Measurements from ENCODE around the gene CADPS.

Gene CADPS

DNA sequence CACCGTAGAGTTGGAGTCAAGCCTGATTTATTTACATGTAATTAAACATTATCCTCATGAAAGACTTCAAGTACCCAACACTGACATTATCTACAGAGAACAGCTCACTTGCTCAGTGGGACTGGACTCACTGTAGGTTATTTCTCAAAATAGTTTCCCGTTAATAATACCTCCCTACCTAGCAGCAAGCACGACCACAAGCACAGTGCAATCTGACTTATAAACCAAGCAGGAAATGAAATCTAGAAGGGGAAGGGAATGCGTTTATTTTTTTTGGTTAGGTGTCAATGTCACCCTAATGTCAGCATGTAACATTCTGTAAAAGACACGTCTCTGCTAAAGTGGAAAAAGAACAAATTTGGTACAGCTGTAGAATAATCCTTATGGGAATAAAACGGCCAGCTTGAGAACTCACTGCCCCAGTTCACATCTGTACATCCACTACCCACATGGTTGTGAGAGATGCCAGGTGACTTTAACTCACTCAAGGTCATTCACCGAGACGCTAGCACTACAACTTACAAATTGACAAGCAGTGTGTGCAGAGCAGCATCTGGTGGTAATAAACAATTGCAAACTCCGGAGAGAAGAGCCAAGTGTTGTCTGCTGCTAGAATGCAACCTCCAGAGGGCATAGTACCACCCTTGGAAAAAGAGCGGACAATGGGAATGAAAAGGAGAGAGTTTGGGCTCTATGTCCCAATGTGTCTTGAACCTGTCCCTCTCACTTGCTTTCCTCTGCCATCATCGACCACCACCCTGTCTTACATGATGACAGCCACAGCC lies 242.5 kb downstream of the CADPS start:
- no peak for DNase-seq (ENCODE audit: low read depth)

DNA sequence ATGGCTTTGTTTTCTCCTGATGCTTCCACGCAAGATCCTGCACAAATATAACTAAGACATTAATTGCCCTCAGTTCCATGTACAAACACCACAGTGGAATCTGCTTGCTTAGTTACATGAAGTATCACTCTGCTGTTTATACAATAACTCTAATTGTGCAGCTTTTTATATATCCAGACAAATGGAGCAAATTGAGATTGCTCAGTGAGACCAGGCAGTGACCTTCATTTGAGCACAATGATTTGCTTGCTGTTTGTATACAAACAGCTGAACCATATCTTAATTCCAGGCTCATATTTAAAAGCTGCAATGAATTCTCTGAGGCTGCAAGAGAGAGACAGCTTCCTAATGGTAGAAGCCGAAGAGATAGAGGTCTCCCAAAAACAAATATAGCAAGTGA lies 243.7 kb downstream of the CADPS start:
- DNase-seq (ENCODE audit: low read depth): no peak

DNA sequence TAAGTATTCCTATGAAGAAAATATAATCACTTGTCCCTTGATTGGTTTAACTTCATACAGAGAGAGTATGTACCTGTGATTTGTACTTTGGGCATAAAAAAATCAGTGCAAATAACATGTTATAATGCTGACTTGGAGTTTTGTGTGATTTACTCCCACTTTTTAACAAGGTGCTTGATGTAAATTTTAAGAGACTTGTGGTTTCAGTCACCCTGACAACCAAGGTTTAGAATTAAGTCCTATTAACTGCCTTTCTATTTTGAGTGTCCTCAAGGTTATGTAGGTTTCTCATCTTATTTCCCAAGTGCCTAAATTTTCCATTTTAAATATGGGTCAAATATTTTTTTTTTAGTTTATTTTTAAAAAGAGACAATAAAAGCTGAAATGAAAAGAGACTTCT lies 244.6 kb downstream of the CADPS start:
- DNase-seq (ENCODE audit: low read depth): no peak

DNA sequence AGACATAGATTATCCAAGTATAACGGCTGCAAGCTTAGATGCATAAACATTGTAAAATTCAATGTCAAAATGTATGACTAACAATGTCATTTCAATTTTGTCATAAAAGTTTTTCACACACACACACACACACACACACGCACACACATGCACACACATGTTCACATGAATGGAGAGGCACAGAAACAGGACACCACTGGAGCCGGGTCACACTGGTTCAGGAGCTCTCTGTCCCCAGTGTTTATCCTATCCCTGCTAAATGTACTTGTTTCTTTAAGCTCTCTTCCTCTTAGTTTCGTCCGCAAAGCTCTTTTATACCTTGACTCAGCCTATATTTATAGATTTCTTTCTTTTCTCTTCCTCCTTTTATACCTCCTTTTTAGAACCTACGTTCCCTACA lies 249.9 kb downstream of the CADPS start:
- DNase-seq (ENCODE audit: low read depth): no peak

DNA sequence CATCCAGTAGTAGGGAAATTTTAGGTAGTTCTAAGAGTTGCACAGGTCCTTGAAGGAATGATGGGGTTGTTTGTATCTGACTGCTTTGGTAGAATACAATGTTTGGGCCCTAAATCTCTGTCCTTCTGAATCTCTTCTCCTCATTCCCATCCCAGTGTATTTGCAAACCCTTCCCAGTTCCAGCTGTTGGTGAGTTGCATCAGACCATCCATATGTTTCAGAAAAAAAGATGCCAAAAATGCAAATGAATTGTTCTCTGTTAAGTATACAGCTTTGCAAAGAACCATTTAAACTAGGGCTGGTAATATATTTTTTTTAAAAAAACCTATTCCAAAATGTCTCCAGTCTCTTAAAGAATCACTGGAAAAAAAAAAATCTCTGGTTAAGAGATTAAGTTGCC lies 251.0 kb downstream of the CADPS start:
- no peak for DNase-seq (ENCODE audit: low read depth)

DNA sequence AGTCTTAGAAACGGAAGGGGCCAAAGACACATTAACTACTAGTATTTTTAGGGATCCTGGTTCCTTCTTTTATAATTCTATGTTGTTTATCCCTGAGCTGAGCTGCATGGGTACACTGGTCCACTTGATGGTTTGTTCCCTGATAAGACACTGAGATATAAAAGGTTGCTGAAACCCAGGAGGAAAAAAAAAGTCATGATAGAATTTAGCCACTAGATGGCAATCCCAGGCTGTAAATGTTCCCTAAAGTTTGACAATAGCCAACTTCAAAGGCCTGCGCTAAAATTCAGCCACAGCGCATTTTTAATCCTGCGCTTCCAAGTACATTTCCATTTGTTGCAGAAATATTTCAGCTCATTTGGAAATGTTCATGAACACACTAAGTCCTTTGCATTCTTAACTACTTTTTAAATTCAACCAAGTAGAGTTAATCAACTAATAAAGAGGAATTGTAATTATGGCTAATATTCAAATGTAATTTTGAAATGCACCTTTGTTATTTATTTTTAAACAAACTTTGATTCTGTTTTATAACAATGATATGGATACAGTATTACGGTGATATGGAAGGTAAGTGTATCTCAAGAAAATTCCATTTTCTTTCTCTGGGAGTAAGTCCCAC lies 252.6 kb downstream of the CADPS start:
- no peak for DNase-seq (ENCODE audit: low read depth)

DNA sequence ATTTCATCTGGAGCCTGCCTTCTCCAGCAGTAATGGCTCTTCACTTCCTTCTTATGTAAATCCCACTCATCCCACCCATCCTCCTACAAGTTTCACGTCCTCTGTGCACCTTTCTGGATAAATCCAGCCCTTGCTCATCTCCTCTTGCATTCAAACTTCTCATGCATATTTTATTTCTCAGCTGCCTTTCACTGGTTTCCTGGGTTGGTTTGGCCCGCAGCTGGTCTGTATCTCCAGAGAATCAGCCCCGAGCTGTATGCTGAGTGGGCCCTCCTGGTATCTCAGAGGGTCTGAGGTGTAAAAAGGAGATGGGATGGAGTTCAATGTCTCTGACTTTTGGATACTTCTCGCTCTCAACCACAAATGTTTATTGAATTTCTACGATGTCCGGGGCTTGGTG lies 253.3 kb downstream of the CADPS start:
- DNase-seq (ENCODE audit: low read depth): no peak

DNA sequence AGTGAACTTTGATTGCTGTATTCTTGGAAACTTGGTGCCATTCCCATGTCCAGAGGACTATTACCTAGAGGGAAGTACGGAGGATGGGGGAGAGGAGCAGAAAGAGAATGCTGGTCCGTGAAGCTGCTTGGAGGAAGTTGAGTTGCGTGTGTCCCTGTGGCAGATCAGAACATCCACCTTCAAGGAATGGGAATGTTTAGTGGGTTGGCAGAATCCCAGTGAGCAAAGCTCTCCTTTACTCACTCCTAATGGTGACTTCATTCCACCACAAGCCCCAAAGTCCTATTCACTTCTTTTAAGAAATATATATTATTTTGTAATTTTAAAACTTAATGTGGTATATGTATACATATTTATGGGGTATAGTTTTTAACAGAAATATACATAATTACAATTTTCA lies 254.0 kb downstream of the CADPS start:
- no peak for DNase-seq (ENCODE audit: low read depth)

DNA sequence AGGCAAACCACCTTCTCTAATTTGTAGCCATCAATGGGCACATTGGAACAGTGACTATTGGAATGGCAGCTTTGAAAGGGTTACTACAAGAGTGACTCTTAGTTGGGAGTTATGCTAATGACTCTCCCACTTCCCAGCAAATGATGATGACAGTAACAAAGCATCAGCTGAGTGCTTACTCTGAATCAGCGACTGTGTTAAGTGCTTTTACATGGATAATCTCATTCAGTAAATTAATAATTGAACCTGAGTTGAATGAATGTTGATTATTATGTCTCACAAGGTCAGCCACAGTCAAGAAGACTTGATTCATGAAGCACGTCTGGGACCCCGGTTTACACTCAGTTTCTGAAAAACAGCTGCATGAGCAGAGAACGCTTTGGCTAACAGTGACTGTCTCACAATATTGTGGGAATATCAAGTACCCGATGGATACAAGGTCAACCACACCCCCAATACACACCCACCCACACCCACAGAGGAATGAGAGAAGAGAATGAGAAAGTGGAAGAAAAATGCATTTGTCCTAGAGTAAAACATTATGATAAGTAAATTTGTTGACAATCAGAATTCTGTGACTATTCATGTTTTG lies 259.9 kb downstream of the CADPS start:
- no peak for DNase-seq (ENCODE audit: low read depth)

DNA sequence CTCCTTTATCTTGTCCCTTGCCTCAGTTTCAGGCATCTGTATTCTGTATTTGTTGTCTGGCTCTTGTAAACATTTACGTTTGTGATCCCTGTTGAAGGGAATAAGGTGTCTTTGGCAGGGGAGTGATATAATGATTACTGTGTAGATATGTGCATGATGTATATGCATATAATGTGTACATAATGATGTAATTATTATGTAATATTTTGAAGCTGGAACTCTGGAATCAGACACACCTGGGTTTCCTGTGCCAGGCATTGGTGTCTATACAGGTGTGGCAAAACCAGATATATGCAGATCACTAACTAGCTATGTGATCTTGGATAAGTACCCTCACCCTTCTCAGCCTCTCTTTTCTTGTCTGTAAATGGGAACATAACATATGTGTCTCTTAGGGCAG lies 260.7 kb downstream of the CADPS start:
- DNase-seq (ENCODE audit: low read depth): no peak

DNA sequence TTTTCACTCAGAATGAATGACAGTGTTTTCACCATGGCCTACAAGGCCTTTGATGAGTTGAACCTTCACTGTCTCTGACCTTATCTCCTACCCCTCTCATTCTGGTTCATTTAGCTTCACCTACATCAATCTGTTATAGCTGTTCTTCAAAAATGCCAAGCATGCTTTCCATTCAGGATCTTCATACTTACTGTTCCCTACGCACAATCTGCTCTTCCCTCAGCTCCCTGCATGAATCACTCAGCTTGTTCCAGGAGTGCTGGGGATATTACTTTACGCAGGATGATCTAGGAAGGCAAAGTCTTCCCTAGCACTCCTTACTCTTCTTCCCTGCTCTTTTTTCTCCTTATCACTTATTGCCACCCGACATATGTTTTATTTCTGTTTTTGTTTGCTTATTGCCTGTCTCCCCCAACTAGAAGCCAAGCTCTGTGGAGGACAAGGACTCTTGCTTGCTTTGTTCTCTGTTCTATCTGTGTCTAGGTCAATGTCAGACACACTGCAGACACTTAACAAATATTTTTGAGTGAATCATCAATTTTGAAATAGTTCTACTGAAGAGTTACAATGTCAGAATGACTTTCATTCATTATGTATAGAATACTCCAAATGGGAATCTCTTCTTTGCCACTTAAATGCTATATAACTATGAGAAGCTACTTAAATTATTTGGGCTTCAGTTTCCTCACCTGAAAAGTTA lies 263.5 kb downstream of the CADPS start:
- DNase-seq (ENCODE audit: low read depth): no peak

DNA sequence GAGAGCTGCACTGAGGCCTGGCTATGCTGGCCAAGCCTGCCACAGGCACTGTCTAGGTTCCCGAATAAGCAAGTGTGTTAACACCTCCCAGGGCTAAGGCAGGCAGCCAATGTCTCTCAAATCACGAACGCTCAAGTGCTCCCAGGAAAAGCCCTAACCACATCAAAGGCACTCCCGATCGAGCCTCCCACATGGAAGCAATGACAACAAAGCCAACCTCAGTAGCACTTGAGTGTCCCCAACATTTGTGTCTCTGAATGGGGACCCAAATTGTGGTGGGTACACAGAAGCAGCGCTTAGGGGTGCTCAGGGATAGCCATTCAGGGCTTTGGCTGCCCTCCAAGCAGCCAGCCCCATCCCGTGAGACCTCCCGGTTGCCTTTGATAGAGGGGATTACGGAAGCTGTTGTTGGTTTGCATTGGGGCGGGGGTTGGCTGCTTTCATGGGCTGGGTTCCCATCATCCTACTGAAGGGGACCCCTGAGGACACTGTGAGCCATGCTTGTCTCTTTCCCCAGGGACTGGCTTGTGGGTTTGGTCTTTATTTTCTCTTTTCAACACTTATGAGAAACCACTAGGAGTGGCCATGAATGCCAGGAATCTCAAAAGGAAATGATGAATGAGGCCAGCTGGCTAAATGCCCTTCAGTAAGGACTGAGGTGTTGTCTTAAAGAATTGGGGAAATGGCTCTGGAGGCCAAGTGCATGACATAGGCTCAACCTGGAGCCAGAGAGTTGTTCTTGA lies 267.8 kb downstream of the CADPS start:
- DNase-seq (ENCODE audit: low read depth): no peak

DNA sequence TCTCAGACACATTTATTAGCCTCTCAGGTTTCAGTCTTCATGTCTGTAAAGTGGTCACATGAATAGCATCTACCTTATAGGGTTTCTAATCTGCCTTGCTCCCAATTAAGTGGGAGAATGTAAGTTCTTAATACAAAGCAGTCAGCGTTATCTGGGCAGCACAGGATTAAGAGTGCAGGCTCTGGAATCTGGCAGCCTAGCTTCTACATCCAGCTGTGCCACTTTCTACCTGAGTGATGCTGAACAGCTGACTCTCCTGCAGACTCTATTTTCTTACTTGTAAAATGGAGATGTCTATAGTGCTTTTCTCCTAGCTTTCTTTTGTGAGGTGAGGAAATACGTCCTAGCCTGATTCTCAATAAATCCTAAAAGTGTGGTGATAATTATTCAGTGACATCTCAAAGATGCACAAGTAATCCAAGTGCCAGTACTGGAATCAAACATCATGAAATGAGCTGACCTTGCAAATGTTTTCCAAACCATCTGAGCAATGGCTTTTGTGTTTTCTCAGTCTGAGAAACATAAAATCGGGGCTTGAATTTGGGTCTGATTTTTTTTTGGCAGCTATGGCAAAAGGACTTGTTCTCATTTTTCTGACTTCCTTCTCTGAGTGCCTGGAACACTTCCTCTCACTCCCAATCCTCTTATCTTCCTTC lies 269.7 kb downstream of the CADPS start:
- DNase-seq (ENCODE audit: low read depth): no peak

DNA sequence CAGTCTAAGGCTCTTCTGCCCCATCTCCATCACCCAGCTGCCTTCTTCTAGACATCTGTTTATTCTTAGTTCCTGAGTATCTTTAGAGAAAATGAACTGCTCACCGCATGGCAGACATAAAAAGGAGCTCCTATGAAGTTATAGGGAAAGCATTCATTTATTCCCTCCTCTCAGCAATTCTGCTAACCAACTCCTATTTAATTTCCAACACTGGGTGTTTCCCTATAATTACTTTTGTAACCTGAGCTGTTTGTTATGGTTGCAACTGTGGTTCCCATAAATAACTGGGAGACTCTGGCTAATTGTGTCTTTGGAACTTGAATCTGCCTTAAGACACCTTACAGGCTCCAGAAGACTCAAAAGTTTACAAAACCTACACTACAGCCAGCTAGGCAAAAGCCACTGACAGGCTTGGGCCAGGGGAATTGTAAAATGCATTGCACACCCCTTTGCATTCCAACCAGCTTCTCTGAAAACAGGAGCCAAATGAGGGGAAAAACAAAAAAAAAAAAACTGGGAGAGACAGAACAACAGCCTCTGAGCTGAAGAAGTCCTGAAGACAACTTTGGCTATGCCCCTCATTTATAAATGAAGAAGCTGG lies 270.4 kb downstream of the CADPS start:
- no peak for DNase-seq (ENCODE audit: low read depth)

DNA sequence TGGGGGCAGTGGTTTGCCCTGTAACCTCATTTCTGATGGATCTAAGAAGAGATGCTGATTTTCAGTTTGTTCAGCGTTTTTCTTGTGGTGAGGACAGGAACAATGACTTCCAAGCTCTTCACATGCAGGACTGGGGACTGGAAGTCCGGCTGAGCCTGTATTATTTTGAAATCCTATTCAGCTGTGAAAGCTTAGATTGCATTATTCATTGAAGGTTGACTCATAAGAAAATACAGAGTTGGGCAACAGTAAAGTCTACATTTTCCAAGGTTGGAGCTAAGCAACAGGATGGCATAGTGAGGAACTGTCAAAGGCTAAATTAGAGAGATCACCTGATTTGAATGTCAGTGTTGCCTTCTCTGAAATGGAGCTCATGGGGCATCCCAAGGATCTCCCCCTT lies 270.9 kb downstream of the CADPS start:
- DNase-seq (ENCODE audit: low read depth): no peak

DNA sequence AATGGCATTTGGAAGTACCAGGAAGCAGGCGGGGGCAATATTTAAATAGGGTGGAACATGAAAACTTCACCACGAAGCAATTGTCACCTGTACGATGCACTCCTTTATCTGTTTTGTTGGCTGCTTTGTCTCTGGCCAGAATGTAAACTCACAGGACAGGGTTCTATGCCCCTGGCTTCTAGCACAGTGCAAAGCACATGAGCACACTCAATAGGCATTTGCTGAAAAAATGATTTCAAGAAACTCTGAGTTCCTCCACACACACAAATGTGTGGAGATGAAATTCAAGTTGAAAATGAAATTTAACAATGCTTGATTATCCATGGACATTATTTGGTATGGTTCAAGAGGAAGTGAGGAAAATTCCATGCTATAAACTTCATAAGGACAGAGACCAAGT lies 272.2 kb downstream of the CADPS start:
- DNase-seq (ENCODE audit: low read depth): no peak

DNA sequence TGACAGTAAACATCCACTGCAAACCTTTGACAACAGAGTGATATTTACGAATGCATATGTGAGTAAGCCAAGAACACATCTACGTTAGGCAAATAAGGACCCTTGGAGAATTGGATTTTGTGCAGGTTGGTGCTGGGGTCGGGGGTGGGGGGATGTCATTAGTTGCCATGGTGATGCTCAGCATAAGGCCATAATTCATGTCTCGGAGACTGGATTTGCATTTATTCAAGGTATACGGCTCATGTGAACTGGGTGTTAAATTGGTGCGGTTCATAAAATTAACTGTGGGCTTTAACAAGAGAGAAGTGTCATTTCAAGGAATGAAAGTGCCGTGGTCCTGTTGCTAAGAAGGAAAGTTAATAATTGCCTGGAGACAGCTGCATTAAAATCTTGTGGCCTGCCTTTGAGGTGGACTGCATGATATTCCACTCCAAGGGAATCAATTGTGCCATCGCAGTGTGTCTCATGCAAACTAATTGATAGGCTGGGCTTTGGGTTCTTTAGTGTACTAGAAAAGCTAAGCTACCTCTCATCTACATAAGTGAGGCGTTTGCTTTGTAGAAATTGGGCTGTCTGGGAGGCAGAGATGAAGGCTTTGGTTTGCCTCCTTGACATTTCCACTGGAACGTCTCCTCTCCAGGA lies 273.0 kb downstream of the CADPS start:
- DNase-seq (ENCODE audit: low read depth): no peak

DNA sequence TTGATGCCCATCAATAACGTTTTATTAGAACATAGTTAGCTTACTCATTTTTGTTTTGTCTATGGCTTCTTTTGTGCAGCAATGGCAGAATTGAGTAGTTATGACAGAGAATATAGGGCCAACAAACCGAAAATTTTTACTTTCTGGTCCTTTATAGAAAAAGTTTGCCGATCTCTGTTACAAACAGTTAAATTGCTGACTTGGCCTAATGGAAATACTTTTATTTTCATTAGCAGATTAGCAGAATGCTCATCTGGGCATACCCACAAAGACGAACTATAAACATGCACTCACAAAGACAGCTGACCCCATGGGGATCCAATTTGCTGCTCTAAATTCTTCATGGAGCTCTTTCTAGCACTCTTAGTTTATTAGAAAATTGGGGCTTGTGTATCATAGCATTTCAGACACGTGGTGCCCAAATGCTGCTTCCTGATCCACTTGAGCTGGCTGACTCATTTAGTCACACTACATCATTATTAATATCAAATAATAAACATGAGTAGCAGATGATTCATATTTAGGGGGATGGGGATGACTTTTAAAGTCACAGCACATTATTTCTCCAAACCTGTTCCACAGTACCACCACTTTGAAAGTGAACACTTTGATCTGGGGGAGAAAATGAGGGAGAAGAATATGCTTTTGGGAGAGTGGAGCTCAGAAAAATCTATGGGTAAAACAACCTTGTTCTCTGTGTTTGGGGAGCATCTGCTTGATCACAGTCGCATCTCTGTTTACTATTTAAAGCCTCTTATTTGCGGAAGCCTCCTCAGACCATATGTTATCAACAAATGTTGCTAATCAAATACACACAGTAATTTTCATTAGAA lies 273.8 kb downstream of the CADPS start:
- no peak for DNase-seq (ENCODE audit: low read depth)

DNA sequence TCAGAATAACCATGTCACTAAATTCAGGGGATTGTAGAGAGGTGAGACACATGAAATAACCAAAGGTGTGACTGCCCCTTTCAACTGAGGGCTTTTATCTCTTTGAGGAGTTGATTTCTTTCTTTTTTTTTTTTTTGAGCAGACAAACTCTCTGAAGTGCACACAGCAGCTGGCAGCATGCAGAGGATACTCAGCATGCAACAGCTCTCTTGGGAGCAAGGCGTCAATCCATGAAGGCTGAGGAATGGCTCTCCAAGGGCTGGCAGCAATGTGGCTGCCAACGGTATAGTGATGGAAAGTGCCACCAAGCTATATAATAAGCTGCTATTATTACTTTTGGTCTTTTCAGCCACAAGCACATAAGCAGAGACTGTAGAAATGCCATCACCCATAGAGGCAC lies 275.2 kb downstream of the CADPS start:
- DNase-seq (ENCODE audit: low read depth): no peak

DNA sequence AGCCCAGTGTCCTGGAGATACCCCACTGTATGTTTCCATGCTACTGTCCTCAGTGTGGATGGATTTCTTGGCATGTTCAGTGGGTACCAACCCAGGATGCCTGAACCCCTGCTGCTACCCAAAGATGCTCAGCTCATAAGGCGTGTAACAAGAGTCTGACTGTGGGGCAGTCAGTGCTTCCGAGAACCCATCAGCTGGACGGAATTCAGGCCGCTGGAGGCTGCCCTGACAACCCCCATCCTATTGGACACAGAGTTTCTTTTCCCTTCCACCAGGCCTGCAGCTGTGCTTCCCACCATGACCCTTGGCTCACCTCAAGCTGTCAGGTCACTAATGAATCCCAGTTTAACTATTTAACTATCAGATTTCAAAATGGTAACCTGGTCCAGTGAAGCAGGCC lies 277.7 kb downstream of the CADPS start:
- no peak for DNase-seq (ENCODE audit: low read depth)
